ENCODE data around the gene STX2. TPM values are rescaled to one million over a fixed set of nuclear protein-coding genes. Genes with fewer than 3 reads are reported as not detected.

STX2 gene
- total RNA-seq, 1 experiment from 2014 or later: 19.0 TPM

DNA sequence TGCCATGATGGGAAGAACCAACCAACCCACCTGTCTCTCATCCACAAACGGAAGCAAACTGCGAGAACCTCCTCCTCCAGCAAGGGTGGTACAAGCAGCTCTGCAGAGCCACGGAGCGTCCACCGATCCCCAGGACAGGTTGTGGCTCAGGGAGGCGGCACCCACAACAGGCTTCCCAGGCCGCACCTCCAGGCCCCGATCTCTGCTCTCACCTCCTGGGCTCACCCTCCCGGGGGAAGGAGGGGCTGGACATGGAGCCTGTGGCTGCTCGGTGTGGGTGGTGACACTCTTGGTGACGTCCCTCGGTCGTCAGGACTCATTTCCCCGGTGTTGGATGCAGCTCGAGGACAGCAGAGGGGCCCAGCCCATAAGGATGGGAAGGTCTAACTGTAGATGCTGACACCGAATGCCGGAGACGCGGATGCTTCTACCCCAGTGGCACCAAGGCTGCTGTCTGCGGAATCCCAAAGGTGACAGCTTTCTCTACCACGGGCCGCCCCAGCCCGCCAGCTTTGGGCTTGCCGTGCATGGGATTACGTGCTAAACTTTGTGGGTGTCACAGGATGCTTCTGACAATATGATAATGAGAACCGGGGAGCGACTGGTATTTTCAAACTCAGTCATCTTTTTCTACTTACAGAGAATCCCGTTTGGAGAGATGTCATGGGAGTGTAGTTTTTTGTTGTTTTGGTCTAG is 58.0 kb downstream of the STX2 start:
- intact Hi-C loops (cut with micrococcal nuclease): no loop called here
- no peak for DNase-seq (ENCODE audit: unreplicated experiment)

GRCh38 chr12:130780325-130780724 is 58.7 kb downstream of the STX2 start:
- no peak overlapping the region for H3K27ac Mint-ChIP-seq (ENCODE audit: low read depth, unreplicated experiment)
- ChIA-PET CTCF (interaction anchor here (1.1 kb wide), 1 partner anchor 40 kb away, joined by 4 read pairs; no protein-coding TSS in a partner anchor), POLR2A (interaction anchor here (0.6 to 0.7 kb wide), 2 partner anchors 655 to 1981 kb away, joined by 3 read pairs; no protein-coding TSS in a partner anchor)
- H3K36me3 Mint-ChIP-seq (ENCODE audit: insufficient read depth, unreplicated experiment): no peaks in the 10 kb centered on the region
- no peak overlapping the region for H3K4me3 Mint-ChIP-seq (ENCODE audit: unreplicated experiment)
- H3K27me3 Mint-ChIP-seq (ENCODE audit: insufficient read depth, unreplicated experiment): no peaks in the 10 kb centered on the region
- peaks cover 6% of the 10 kb centered on the region for H3K4me1 Mint-ChIP-seq (ENCODE audit: insufficient read depth, unreplicated experiment)
- TF ChIP-seq CTCF (IDR thresholded peaks at IDR 0.05; ENCODE audit: unreplicated experiment): no peak
- BruUV-seq (replicated peaks): no TSS peak
- no peaks in the 10 kb centered on the region for H3K9me3 Mint-ChIP-seq (ENCODE audit: unreplicated experiment)
- DNase-seq (ENCODE audit: unreplicated experiment): no peak
- intact Hi-C loops (cut with micrococcal nuclease): no loop called here

More for the DNA sequence above, 58.0 kb downstream of the STX2 start:
- POLR2A ChIA-PET: interaction anchor here (0.6 kb wide), 1 partner anchor 1980 kb away, joined by 3 read pairs; no protein-coding TSS in a partner anchor
- CTCF ChIA-PET: interaction anchor here (1.1 kb wide), 1 partner anchor 39 kb away, joined by 4 read pairs; no protein-coding TSS in a partner anchor
- TF ChIP-seq CTCF (IDR thresholded peaks at IDR 0.05; ENCODE audit: unreplicated experiment): no peak
- Mint-ChIP-seq H3K9me3 (ENCODE audit: unreplicated experiment) (no peaks in the 10 kb centered on the region), H3K27ac (ENCODE audit: low read depth, unreplicated experiment) (no peak overlapping the region), H3K4me3 (ENCODE audit: unreplicated experiment) (no peak overlapping the region), H3K36me3 (ENCODE audit: insufficient read depth, unreplicated experiment) (no peaks in the 10 kb centered on the region), H3K4me1 (ENCODE audit: insufficient read depth, unreplicated experiment) (peaks cover 6% of the 10 kb centered on the region), H3K27me3 (ENCODE audit: insufficient read depth, unreplicated experiment) (no peaks in the 10 kb centered on the region)
- no TSS peak for BruUV-seq (replicated peaks)

DNA sequence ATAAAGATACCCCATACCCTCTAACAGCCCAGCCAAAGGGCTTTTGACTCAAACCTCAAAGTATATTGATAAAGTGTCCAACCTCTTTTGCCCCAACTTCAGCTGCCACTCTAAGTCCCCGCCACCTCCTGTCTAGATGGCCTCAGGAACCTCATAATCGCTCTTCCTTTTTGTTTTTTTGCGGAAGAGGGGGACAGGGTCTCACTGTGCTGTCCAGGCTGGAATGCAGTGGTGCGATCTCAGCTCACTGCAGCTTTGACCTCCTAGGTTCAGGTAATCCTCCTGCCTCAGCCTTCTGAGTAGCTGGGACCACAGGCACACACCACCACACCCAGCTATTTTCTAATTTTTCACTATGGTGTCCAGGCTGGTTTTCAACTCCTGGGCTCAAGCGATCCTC is 60.3 kb downstream of the STX2 start:
- Mint-ChIP-seq H3K36me3 (ENCODE audit: insufficient read depth, unreplicated experiment) (no peaks in the 10 kb centered on the region), H3K4me3 (ENCODE audit: unreplicated experiment) (no peak overlapping the region), H3K27me3 (ENCODE audit: insufficient read depth, unreplicated experiment) (no peaks in the 10 kb centered on the region), H3K9me3 (ENCODE audit: unreplicated experiment) (no peaks in the 10 kb centered on the region), H3K4me1 (ENCODE audit: insufficient read depth, unreplicated experiment) (peaks cover 6% of the 10 kb centered on the region), H3K27ac (ENCODE audit: low read depth, unreplicated experiment) (no peak overlapping the region)
- CTCF ChIA-PET: interaction anchor here (0.5 kb wide), 1 partner anchor 9 kb away, joined by 3 read pairs; no protein-coding TSS in a partner anchor
- DNase-seq (ENCODE audit: unreplicated experiment): no peak
- BruUV-seq (replicated peaks): no TSS peak
- TF ChIP-seq CTCF (IDR thresholded peaks at IDR 0.05; ENCODE audit: unreplicated experiment): no peak
- POLR2A ChIA-PET: no interaction called here
- intact Hi-C loops (cut with micrococcal nuclease): no loop called here

GRCh38 chr12:130776857-130777339 is 62.2 kb downstream of the STX2 start:
- TF ChIP-seq CTCF (IDR thresholded peaks at IDR 0.05; ENCODE audit: unreplicated experiment): no peak
- Mint-ChIP-seq H3K4me3 (ENCODE audit: unreplicated experiment) (no peak overlapping the region), H3K9me3 (ENCODE audit: unreplicated experiment) (no peaks in the 10 kb centered on the region), H3K4me1 (ENCODE audit: insufficient read depth, unreplicated experiment) (peaks cover 6% of the 10 kb centered on the region), H3K27me3 (ENCODE audit: insufficient read depth, unreplicated experiment) (peaks cover under 1% of the 10 kb centered on the region), H3K27ac (ENCODE audit: low read depth, unreplicated experiment) (no peak overlapping the region), H3K36me3 (ENCODE audit: insufficient read depth, unreplicated experiment) (no peaks in the 10 kb centered on the region)
- intact Hi-C loops (cut with micrococcal nuclease): no loop called here
- no TSS peak for BruUV-seq (replicated peaks)
- ChIA-PET POLR2A (no interaction called here), CTCF (interaction anchor here (1.5 to 1.6 kb wide), 2 partner anchors 16 to 29 kb away, joined by 3 to 4 read pairs; no protein-coding TSS in a partner anchor)
- no peak for DNase-seq (ENCODE audit: unreplicated experiment)

Measured in MCF 10A (cell line).